ENCODE results near the gene ATP1B1.
"Not testable (repeated sequence)": the region's sequence is repeated elsewhere in the genome, so short reads cannot be mapped to it uniquely, and the experiment has no call there.

The ATP1B1 gene

GRCh38 chr1:169117014-169117413 is 10.5 kb downstream of the ATP1B1 start:
- no peak for DNase-seq

GRCh38 chr1:169117599-169117998 is 11.1 kb downstream of the ATP1B1 start:
- DNase-seq, result no peak

- DNase-seq, result no peak
Observed at GRCh38 chr1:169118227-169118626, 11.7 kb downstream of the ATP1B1 start.

GRCh38 chr1:169119405-169119804 is 12.9 kb downstream of the ATP1B1 start:
- DNase-seq, result no peak

- DNase-seq, result no peak
Observed at GRCh38 chr1:169120066-169120465, 13.6 kb downstream of the ATP1B1 start.

GRCh38 chr1:169121146-169121923 is 14.8 kb downstream of the ATP1B1 start:
- DNase-seq, result no peak

GRCh38 chr1:169122976-169123375 is 16.5 kb downstream of the ATP1B1 start:
- DNase-seq, result no peak

- no peak for DNase-seq
Observed at GRCh38 chr1:169124459-169124858, 18.0 kb downstream of the ATP1B1 start.

- not testable (repeated sequence) for DNase-seq
Observed at GRCh38 chr1:169125597-169125996, 19.1 kb downstream of the ATP1B1 start.

- no peak for DNase-seq
Observed at GRCh38 chr1:169126335-169126734, 19.8 kb downstream of the ATP1B1 start.

- DNase-seq, result no peak
Observed at GRCh38 chr1:169127305-169127704, 20.8 kb downstream of the ATP1B1 start.

GRCh38 chr1:169128562-169128961 is 22.1 kb downstream of the ATP1B1 start:
- DNase-seq, result no peak

- no peak for DNase-seq
Observed at GRCh38 chr1:169129109-169129784, 22.8 kb downstream of the ATP1B1 start.

GRCh38 chr1:169130683-169131082 is 24.2 kb downstream of the ATP1B1 start:
- no peak for DNase-seq

GRCh38 chr1:169132512-169133227 is 26.2 kb downstream of the ATP1B1 start:
- DNase-seq, result no peak

- no peak for DNase-seq
Observed at GRCh38 chr1:169133228-169133576, 26.7 kb downstream of the ATP1B1 start.

GRCh38 chr1:169133801-169134502 is 27.5 kb downstream of the ATP1B1 start:
- DNase-seq, result no peak

GRCh38 chr1:169137357-169137756 is 30.9 kb downstream of the ATP1B1 start:
- DNase-seq, result no peak

GRCh38 chr1:169138866-169139670 is 32.6 kb downstream of the ATP1B1 start:
- DNase-seq, result no peak

- no peak for DNase-seq
Observed at GRCh38 chr1:169141356-169141755, 34.9 kb downstream of the ATP1B1 start.

- DNase-seq, result no peak
Observed at GRCh38 chr1:169142129-169142528, 35.6 kb downstream of the ATP1B1 start.

- DNase-seq, result no peak
Observed at GRCh38 chr1:169143346-169143745, 36.9 kb downstream of the ATP1B1 start.

Data from CD4-positive, alpha-beta T cell treated with Interleukin-1 beta for 1 hour (primary cell).